CD4-positive, alpha-beta T cell (primary cell): ENCODE measurements around the gene KIAA1217. TPM values are rescaled to one million over a fixed set of nuclear protein-coding genes. Genes with fewer than 3 reads are reported as not detected.

Source experiments
- ATAC-seq: fragments of 200-7000 bp; cut with Tn5 transposase; one replicate; pipeline ENCODE4 v1.10.0; 2022; ENCODE audit warnings: mild to moderate bottlenecking; ENCODE audit not compliant: poor library complexity
- CTCF ChIA-PET: fragments of 350-600 bp; sonication (Branson Sonifier 250); formaldehyde crosslinking; loops from one replicate; lab custom pipeline; 2021; ENCODE audit warnings: antibody characterized with exemption, inconsistent platforms; lab: Charles Lee
- POLR2A ChIA-PET: fragments of 350-600 bp; sonication (Branson Sonifier 250); formaldehyde crosslinking; loops from one replicate; lab custom pipeline; 2021; ENCODE audit warnings: antibody characterized with exemption, inconsistent platforms; lab: Charles Lee
- DNase-seq, 14 experiments: peaks; one replicate each; pipeline ENCODE4 v3.0.0-alpha.2; 2013 to 2020; ENCODE audit warnings: mixed read lengths in 2 of 14
- H3K27ac ChIP-seq, 2 donors: one replicate each; pipeline versions ENCODE4 v1.5.1 to v1.7.0; 2013; ENCODE audit warnings: low read length in 2 of 2, low read depth in 1 of 2, mild to moderate bottlenecking in 1 of 2
- H3K27me3 ChIP-seq, 2 experiments: 1 replicate in 1 of 2; 2 replicates in 1 of 2; pipeline versions ENCODE4 v1.6.1 to v1.7.0; 2013; ENCODE audit warnings: low read length in 2 of 2, control low read depth in 1 of 2, mild to moderate bottlenecking in 1 of 2, moderate library complexity in 1 of 2; ENCODE audit not compliant: insufficient read depth in 2 of 2, control insufficient read depth in 1 of 2
- H3K36me3 ChIP-seq: one replicate; pipeline ENCODE4 v1.6.1; 2013; ENCODE audit warnings: low read length, control low read depth; ENCODE audit not compliant: insufficient read depth
- H3K4me1 ChIP-seq: one replicate; pipeline ENCODE4 v1.6.1; 2013; ENCODE audit warnings: low read length, control low read depth; ENCODE audit not compliant: insufficient read depth
- H3K4me3 ChIP-seq: one replicate; pipeline ENCODE4 v1.5.1; 2013; ENCODE audit warnings: mild to moderate bottlenecking, low read length, moderate library complexity
- H3K9me3 ChIP-seq, 2 experiments: 1 replicate in 1 of 2; 2 replicates in 1 of 2; pipeline versions ENCODE4 v1.6.1 to v1.7.0; 2013; ENCODE audit warnings: low read length in 2 of 2, mild to moderate bottlenecking in 2 of 2, control low read depth in 1 of 2, moderate library complexity in 1 of 2; ENCODE audit not compliant: control insufficient read depth in 1 of 2, insufficient read depth in 1 of 2
- H3K27ac Mint-ChIP-seq: one replicate; pipeline ENCODE4 v1.8.0; 2020; ENCODE audit warnings: mixed read lengths
- H3K27me3 Mint-ChIP-seq: one replicate; pipeline ENCODE4 v1.8.0; 2021; ENCODE audit warnings: mixed read lengths
- H3K36me3 Mint-ChIP-seq: one replicate; pipeline ENCODE4 v1.8.0; 2021; ENCODE audit warnings: low read depth, mixed read lengths
- H3K4me1 Mint-ChIP-seq: one replicate; pipeline ENCODE4 v1.8.0; 2021; ENCODE audit warnings: low read depth, mixed read lengths
- H3K4me3 Mint-ChIP-seq: one replicate; pipeline ENCODE4 v1.8.0; 2020; ENCODE audit warnings: mild to moderate bottlenecking, mixed read lengths
- H3K9me3 Mint-ChIP-seq: one replicate; pipeline ENCODE4 v1.8.0; 2020; ENCODE audit warnings: mixed read lengths
- intact Hi-C, 2 experiments: fragments of 100-400 bp; cut with DNase I in 1 of 2; cut with micrococcal nuclease in 1 of 2; formaldehyde crosslinking; loops; one replicate each; pipeline versions ENCODE4 v1.15.1 to v1.9.0; 2023 to 2025; cut with DNase I, micrococcal nuclease
- total RNA-seq, 174 experiments: library from RNA in 2 of 174; stranded (reverse) in 2 of 174; gene quantifications; one replicate each; pipeline ENCODE4 v1.2.3 and lab custom pipeline; 2021 to 2026
- TF ChIP-seq, protein P1 (sequence below): fragments of 200-600 bp; IDR thresholded peaks from one replicate; pipeline ENCODE4 v1.8.0; 2022; ENCODE audit warnings: antibody characterized with exemption, mild to moderate bottlenecking

Gene KIAA1217
- total RNA-seq, 2 experiments from 2014 or later: not detected

DNA sequence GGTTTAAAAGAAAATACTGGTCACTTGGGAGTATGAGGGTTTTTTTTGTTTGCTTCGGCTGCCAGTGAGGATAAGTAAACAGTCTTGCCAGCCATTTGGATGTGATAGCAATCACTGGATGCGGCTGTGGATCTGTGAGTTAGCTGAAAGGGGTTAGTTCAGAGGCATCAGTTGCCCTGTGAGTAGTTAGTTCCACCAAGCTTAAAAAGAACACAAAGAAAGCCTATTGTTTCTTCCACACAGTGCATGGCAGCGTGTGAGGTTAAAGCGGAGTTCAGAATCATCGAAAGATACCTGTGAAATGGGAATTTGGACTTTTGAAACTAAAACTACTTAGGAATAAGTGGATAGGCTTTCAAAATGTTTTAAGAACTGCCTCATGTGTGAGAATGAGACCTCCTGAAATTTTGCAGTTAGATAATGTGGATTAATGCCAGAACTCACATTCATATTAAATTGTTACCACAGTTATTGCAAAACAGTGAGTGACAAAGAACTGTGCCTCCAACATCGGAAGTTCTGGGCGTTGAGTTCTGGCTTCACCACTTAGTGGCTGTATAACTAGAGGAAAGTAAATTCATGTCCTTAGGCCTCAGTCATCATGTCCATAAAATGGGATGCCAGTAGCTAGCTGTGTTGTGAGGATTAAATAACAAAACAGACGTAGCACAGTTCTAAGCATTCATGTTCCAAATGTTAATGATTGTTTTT, 31.3 kb downstream of the KIAA1217 start:
- H3K4me1 Mint-ChIP-seq: no peaks in the 10 kb centered on the region
- H3K4me1 ChIP-seq: no peaks in the 10 kb centered on the region
- H3K36me3 Mint-ChIP-seq: no peaks in the 10 kb centered on the region
- peaks cover 0 to 3% of the 10 kb centered on the region in 2 experiments for H3K27me3 ChIP-seq
- H3K27ac ChIP-seq: no peak overlapping the region
- H3K4me3 Mint-ChIP-seq: no peak overlapping the region
- no peak overlapping the region for H3K27ac Mint-ChIP-seq
- intact Hi-C loops: no loop called here
- H3K36me3 ChIP-seq: no peaks in the 10 kb centered on the region
- H3K9me3 Mint-ChIP-seq: no peaks in the 10 kb centered on the region
- peaks cover 26% of the 10 kb centered on the region for H3K27me3 Mint-ChIP-seq
- no peak for ATAC-seq
- DNase-seq: no peak
- H3K4me3 ChIP-seq: no peak overlapping the region
- no peaks in the 10 kb centered on the region for H3K9me3 ChIP-seq
- TF ChIP-seq, protein P1, sequence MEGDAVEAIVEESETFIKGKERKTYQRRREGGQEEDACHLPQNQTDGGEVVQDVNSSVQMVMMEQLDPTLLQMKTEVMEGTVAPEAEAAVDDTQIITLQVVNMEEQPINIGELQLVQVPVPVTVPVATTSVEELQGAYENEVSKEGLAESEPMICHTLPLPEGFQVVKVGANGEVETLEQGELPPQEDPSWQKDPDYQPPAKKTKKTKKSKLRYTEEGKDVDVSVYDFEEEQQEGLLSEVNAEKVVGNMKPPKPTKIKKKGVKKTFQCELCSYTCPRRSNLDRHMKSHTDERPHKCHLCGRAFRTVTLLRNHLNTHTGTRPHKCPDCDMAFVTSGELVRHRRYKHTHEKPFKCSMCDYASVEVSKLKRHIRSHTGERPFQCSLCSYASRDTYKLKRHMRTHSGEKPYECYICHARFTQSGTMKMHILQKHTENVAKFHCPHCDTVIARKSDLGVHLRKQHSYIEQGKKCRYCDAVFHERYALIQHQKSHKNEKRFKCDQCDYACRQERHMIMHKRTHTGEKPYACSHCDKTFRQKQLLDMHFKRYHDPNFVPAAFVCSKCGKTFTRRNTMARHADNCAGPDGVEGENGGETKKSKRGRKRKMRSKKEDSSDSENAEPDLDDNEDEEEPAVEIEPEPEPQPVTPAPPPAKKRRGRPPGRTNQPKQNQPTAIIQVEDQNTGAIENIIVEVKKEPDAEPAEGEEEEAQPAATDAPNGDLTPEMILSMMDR: no peak
- POLR2A ChIA-PET: no interaction called here
- CTCF ChIA-PET: no interaction called here

DNA sequence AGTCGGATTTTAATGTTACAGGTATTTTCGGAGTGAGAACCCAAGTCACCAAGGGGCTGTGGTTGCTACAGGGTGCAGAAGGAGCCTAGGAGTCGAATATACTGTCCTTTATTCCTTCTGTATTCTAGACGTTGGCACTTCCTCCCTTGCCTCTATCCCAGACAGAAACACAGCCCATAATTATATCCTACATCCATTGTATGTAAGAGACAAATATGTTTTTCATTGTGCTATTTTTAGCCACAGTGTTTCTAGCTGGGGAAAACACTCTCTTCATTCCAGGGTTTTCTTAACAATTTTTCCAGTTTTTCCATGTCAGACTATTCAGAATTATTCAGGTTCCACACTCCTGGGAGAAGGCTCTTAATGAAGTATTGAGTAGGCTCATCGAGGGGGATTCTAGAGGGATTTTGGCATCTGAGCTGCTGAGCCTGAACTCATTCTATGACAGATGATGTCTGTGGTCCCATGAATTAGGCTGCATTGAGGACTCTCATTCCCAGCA, 32.6 kb downstream of the KIAA1217 start:
- Mint-ChIP-seq H3K27me3 (peaks cover 36% of the 10 kb centered on the region), H3K4me3 (no peak overlapping the region), H3K9me3 (no peaks in the 10 kb centered on the region), H3K4me1 (no peaks in the 10 kb centered on the region), H3K27ac (no peak overlapping the region), H3K36me3 (no peaks in the 10 kb centered on the region)
- DNase-seq (no peak), ATAC-seq (no peak)
- CTCF ChIA-PET: no interaction called here
- Histone ChIP-seq H3K9me3 (no peaks in the 10 kb centered on the region), H3K27ac (no peak overlapping the region), H3K36me3 (no peaks in the 10 kb centered on the region), H3K4me3 (no peak overlapping the region), H3K4me1 (no peaks in the 10 kb centered on the region), H3K27me3 (peaks cover 2 to 3% of the 10 kb centered on the region in 2 experiments)
- POLR2A ChIA-PET: no interaction called here
- intact Hi-C loops: no loop called here
- TF ChIP-seq, protein P1: no peak

DNA sequence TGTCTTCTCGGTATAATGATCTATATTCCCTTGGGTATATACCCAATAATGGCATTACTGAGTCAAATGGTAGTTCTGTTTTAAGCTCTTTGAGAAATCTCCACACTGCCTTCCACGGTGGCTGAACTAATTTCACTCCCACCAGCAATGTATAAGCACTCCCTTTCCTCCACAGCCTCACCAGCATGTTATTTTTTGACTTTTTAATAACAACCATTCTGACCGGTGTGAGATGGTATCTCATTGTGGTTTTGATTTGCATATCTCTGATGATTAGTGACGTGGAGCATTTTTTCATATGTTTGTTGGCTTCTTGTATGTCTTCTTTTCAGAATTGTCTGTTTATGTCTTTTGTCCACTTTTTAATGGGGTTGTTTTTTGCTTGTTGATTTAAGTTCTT, 33.6 kb downstream of the KIAA1217 start:
- DNase-seq (no peak), ATAC-seq (no peak)
- peaks cover 36% of the 10 kb centered on the region for H3K27me3 Mint-ChIP-seq
- Histone ChIP-seq H3K36me3 (no peaks in the 10 kb centered on the region), H3K4me3 (no peak overlapping the region), H3K27ac (no peak overlapping the region), H3K4me1 (no peaks in the 10 kb centered on the region), H3K27me3 (peaks cover 2 to 3% of the 10 kb centered on the region in 2 experiments), H3K9me3 (no peaks in the 10 kb centered on the region)
- POLR2A ChIA-PET: no interaction called here
- TF ChIP-seq, protein P1: no peak
- no peak overlapping the region for H3K4me3 Mint-ChIP-seq
- no peaks in the 10 kb centered on the region for H3K36me3 Mint-ChIP-seq
- no peak overlapping the region for H3K27ac Mint-ChIP-seq
- intact Hi-C loops: no loop called here
- CTCF ChIA-PET: no interaction called here
- no peaks in the 10 kb centered on the region for H3K4me1 Mint-ChIP-seq
- no peaks in the 10 kb centered on the region for H3K9me3 Mint-ChIP-seq
